CD14-positive monocyte (primary cell): ENCODE results near the gene RNF130. TPM values are rescaled to one million over a fixed set of nuclear protein-coding genes. Genes with fewer than 3 reads are reported as not detected.
A peak's percentile ranks its signal among the peaks of the same experiment; 100 is the strongest.
"Not testable (repeated sequence)": the region's sequence is repeated elsewhere in the genome, so short reads cannot be mapped to it uniquely, and the experiment has no call there.

ENCODE experiments used
- DNase-seq, 3 donors: peaks; one replicate each; pipeline ENCODE4 v3.0.0-alpha.2; 2011 to 2022
- H2AFZ ChIP-seq: 2 replicates; pipeline ENCODE4 v1.6.0; 2012; ENCODE audit warnings: mild to moderate bottlenecking, low read depth, low read length, inconsistent platforms; ENCODE audit not compliant: insufficient read depth, poor library complexity, severe bottlenecking
- H3K27ac ChIP-seq, 2 donors: 1 replicate in 1 of 2; 2 replicates in 1 of 2; pipeline ENCODE4 v1.5.1; 2012 to 2013; ENCODE audit warnings: low read length in 2 of 2, control low read depth in 1 of 2, inconsistent platforms in 1 of 2, low read depth in 1 of 2, mild to moderate bottlenecking in 1 of 2
- H3K27me3 ChIP-seq, 2 donors: one replicate each; pipeline versions ENCODE4 v1.6.0 to v1.6.1; 2011 to 2013; ENCODE audit warnings: low read length in 2 of 2; ENCODE audit not compliant: control insufficient read depth in 2 of 2, insufficient read depth in 2 of 2
- H3K36me3 ChIP-seq, 2 donors: replicated peaks in 1 of 2; 1 replicate in 1 of 2; 2 replicates in 1 of 2; pipeline versions ENCODE4 v1.5.1 to v1.6.1; 2012 to 2013; ENCODE audit warnings: low read length in 2 of 2, control low read depth in 1 of 2, inconsistent platforms in 1 of 2, mild to moderate bottlenecking in 1 of 2; ENCODE audit not compliant: insufficient read depth in 2 of 2, control insufficient read depth in 1 of 2
- H3K4me1 ChIP-seq, 2 donors: 1 replicate in 1 of 2; 2 replicates in 1 of 2; pipeline versions ENCODE4 v1.5.1 to v1.6.1; 2012 to 2013; ENCODE audit warnings: low read length in 2 of 2, control low read depth in 1 of 2, inconsistent platforms in 1 of 2, mild to moderate bottlenecking in 1 of 2, moderate library complexity in 1 of 2; ENCODE audit not compliant: insufficient read depth in 2 of 2, control insufficient read depth in 1 of 2
- H3K4me2 ChIP-seq: replicated peaks from 2 replicates; pipeline ENCODE3; 2012; ENCODE audit warnings: low read length, moderate library complexity, mild to moderate bottlenecking; ENCODE audit not compliant: poor library complexity, severe bottlenecking; ENCODE audit errors: extremely low read depth
- H3K4me3 ChIP-seq, 3 experiments: fragments of 200-600 bp in 1 of 3; sonication (generic) in 1 of 3; replicated peaks in 1 of 3; 1 replicate in 2 of 3; 2 replicates in 1 of 3; pipeline ENCODE4 v1.5.1; 2011 to 2013; ENCODE audit warnings: low read length in 3 of 3, mild to moderate bottlenecking in 3 of 3, control low read depth in 2 of 3, low read depth in 2 of 3, inconsistent platforms in 1 of 3, moderate library complexity in 1 of 3
- H3K79me2 ChIP-seq: 2 replicates; pipeline ENCODE4 v1.6.0; 2012; ENCODE audit warnings: mild to moderate bottlenecking, control low read depth, inconsistent platforms, low read length, moderate library complexity; ENCODE audit not compliant: insufficient read depth
- H3K9ac ChIP-seq: 2 replicates; pipeline ENCODE4 v1.6.0; 2017; ENCODE audit warnings: low read length, mild to moderate bottlenecking; ENCODE audit not compliant: insufficient read depth, poor library complexity, severe bottlenecking
- H3K9me3 ChIP-seq, 2 donors: replicated peaks in 1 of 2; 1 replicate in 1 of 2; 2 replicates in 1 of 2; pipeline versions ENCODE4 v1.5.1 to v1.6.1; 2012 to 2013; ENCODE audit warnings: low read length in 2 of 2, control low read depth in 1 of 2; ENCODE audit not compliant: control insufficient read depth in 1 of 2, insufficient read depth in 1 of 2
- H4K20me1 ChIP-seq: 2 replicates; pipeline ENCODE4 v1.6.0; 2012; ENCODE audit warnings: mild to moderate bottlenecking, low read length, control low read depth, moderate library complexity; ENCODE audit not compliant: insufficient read depth
- H3K27ac Mint-ChIP-seq, 7 donors: one replicate each; pipeline ENCODE4 v1.8.0; 2020; ENCODE audit warnings: mild to moderate bottlenecking in 7 of 7, mixed read lengths in 7 of 7, moderate library complexity in 6 of 7, inconsistent platforms in 2 of 7
- H3K27me3 Mint-ChIP-seq, 3 donors: one replicate each; pipeline ENCODE4 v1.8.0; 2021 to 2022; ENCODE audit warnings: low read depth in 3 of 3, mild to moderate bottlenecking in 3 of 3, mixed read lengths in 3 of 3, moderate library complexity in 3 of 3, inconsistent platforms in 1 of 3
- H3K36me3 Mint-ChIP-seq, 2 donors: one replicate each; pipeline ENCODE4 v1.8.0; 2020; ENCODE audit warnings: mixed read lengths in 2 of 2, inconsistent platforms in 1 of 2, mild to moderate bottlenecking in 1 of 2
- H3K4me1 Mint-ChIP-seq: one replicate; pipeline ENCODE4 v1.8.0; 2020; ENCODE audit warnings: mild to moderate bottlenecking, mixed read lengths
- H3K4me3 Mint-ChIP-seq, 2 donors: one replicate each; pipeline ENCODE4 v1.8.0; 2020; ENCODE audit warnings: mild to moderate bottlenecking in 2 of 2, mixed read lengths in 2 of 2, moderate library complexity in 1 of 2
- H3K9me3 Mint-ChIP-seq, 7 donors: one replicate each; pipeline ENCODE4 v1.8.0; 2020 to 2022; ENCODE audit warnings: mixed read lengths in 7 of 7, mild to moderate bottlenecking in 6 of 7, moderate library complexity in 6 of 7, inconsistent platforms in 2 of 7
- WGBS: methylation state at CpG from one replicate; pipeline ENCODE4 v1.1.5; 2013; ENCODE audit warnings: missing lambda C conversion rate; ENCODE audit not compliant: insufficient coverage; 5-methylcytosine and 5-hydroxymethylcytosine counted together
- intact Hi-C, 2 donors: fragments of 100-400 bp; cut with micrococcal nuclease; formaldehyde crosslinking; loops; one replicate each; pipeline versions ENCODE4 v1.15.0 to v1.15.1; 2023
- polyA plus RNA-seq, 3 donors: library from polyadenylated mRNA; depleted of rRNA in 1 of 3; unstranded in 2 of 3; stranded (reverse) in 1 of 3; fragments of 300-500 nt in 2 of 3; fragments of >200 nt in 1 of 3; fragmentation: Illumina TruSeq in 2 of 3; gene quantifications; 1 replicate in 2 of 3; 2 replicates in 1 of 3; pipeline ENCODE4 v1.2.3, GENCODE V29; 2012 to 2021
- TF ChIP-seq, protein P1 (sequence below): fragments of 200-600 bp; IDR thresholded peaks from one replicate; pipeline ENCODE4 v1.8.0; 2022; ENCODE audit warnings: antibody characterized with exemption, mild to moderate bottlenecking

The RNF130 gene
- polyA plus RNA-seq, 3 donors, result 294 to 439 (median 376) TPM

DNA sequence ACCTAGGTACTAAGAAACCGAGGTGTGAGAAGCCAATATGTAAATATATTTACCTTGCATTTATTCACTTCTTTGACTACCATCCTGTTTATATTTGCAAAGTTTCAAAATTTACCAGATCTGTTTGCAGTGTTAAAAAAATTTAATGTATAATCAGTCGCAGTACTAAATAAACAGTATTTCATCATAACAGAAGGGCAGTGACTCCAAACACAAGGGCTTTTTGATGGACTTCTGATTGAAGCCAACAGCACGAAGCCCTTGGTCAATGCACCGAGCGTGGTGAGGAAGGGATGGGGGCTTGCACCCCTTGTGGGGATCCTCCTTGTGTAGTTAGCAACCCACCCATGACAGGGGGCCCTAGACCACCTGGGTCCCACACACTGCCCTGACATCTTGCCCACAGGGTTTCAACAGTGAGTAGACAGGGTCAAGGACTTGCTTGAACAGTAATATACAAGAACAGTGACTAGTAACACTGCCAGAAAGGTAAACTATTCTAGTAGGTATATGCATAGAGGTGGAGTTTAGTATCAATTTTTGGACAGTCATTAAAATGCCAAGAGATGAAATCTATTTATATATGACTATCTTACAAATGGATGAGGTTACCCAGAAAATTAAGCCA is 111.2 kb downstream of the RNF130 start:
- H4K20me1 ChIP-seq, result peaks cover 92% of the 10 kb centered on the region
- no peak overlapping the region for H3K4me3 Mint-ChIP-seq
- H3K9me3 ChIP-seq, result no peaks in the 10 kb centered on the region
- peaks cover 15% of the 10 kb centered on the region for H3K4me1 Mint-ChIP-seq
- intact Hi-C loops, result no loop called here
- 89% methylated on average over 3 of the region's 5 CpGs for WGBS
- H3K36me3 ChIP-seq, result peaks cover 70 to 94% of the 10 kb centered on the region in 2 donors
- H3K4me1 ChIP-seq, result peaks cover 13 to 17% of the 10 kb centered on the region in 2 donors
- H3K36me3 Mint-ChIP-seq, result peaks cover 74 to 91% of the 10 kb centered on the region in 2 donors
- H3K4me2 ChIP-seq, result no peak overlapping the region
- DNase-seq, result no peak
- TF ChIP-seq, protein P1, sequence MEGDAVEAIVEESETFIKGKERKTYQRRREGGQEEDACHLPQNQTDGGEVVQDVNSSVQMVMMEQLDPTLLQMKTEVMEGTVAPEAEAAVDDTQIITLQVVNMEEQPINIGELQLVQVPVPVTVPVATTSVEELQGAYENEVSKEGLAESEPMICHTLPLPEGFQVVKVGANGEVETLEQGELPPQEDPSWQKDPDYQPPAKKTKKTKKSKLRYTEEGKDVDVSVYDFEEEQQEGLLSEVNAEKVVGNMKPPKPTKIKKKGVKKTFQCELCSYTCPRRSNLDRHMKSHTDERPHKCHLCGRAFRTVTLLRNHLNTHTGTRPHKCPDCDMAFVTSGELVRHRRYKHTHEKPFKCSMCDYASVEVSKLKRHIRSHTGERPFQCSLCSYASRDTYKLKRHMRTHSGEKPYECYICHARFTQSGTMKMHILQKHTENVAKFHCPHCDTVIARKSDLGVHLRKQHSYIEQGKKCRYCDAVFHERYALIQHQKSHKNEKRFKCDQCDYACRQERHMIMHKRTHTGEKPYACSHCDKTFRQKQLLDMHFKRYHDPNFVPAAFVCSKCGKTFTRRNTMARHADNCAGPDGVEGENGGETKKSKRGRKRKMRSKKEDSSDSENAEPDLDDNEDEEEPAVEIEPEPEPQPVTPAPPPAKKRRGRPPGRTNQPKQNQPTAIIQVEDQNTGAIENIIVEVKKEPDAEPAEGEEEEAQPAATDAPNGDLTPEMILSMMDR, result no peak
- H2AFZ ChIP-seq, result no peak overlapping the region
- no peak overlapping the region for H3K9ac ChIP-seq
- peak overlapping the region in 6 of 7 donors; percentile 41 to 80 (median 65) for H3K27ac Mint-ChIP-seq
- peaks cover 40% of the 10 kb centered on the region for H3K79me2 ChIP-seq
- H3K4me3 ChIP-seq, result no peak overlapping the region
- H3K27ac ChIP-seq, result peak overlapping the region; percentile 57 to 70
- no peaks in the 10 kb centered on the region for H3K9me3 Mint-ChIP-seq
- no peaks in the 10 kb centered on the region for H3K27me3 Mint-ChIP-seq
- no peaks in the 10 kb centered on the region for H3K27me3 ChIP-seq

- Mint-ChIP-seq H3K4me3 (no peak overlapping the region), H3K9me3 (no peaks in the 10 kb centered on the region), H3K27me3 (no peaks in the 10 kb centered on the region), H3K27ac (peak overlapping the region in 5 of 7 donors; percentile 13 to 77 (median 39)), H3K4me1 (peaks cover 15% of the 10 kb centered on the region), H3K36me3 (peaks cover 73 to 92% of the 10 kb centered on the region in 2 donors)
- peaks cover 70 to 94% of the 10 kb centered on the region in 2 donors for H3K36me3 ChIP-seq
- intact Hi-C loops, result loop anchor here in 1 of 2 donors (5.0 kb wide), 1 partner anchor 47 kb away; no protein-coding TSS in a partner anchor
- TF ChIP-seq, protein P1, result no peak
- peak; percentile 55 to 74 (median 72) for DNase-seq
- no peaks in the 10 kb centered on the region for H3K9me3 ChIP-seq
- H3K79me2 ChIP-seq, result peaks cover 40% of the 10 kb centered on the region
- no peaks in the 10 kb centered on the region for H3K27me3 ChIP-seq
- 0% methylated on average over 1 of the region's 6 CpGs for WGBS
- H2AFZ ChIP-seq, result no peak overlapping the region
- H3K27ac ChIP-seq, result peak overlapping the region; percentile 22 to 70
- H3K4me3 ChIP-seq, result no peak overlapping the region
- H3K4me1 ChIP-seq, result peaks cover 13 to 17% of the 10 kb centered on the region in 2 donors
- H3K4me2 ChIP-seq, result no peak overlapping the region
- H4K20me1 ChIP-seq, result peaks cover 90% of the 10 kb centered on the region
- no peak overlapping the region for H3K9ac ChIP-seq
Observed at GRCh38 chr5:179959641-179960040, 111.9 kb downstream of the RNF130 start.

DNA sequence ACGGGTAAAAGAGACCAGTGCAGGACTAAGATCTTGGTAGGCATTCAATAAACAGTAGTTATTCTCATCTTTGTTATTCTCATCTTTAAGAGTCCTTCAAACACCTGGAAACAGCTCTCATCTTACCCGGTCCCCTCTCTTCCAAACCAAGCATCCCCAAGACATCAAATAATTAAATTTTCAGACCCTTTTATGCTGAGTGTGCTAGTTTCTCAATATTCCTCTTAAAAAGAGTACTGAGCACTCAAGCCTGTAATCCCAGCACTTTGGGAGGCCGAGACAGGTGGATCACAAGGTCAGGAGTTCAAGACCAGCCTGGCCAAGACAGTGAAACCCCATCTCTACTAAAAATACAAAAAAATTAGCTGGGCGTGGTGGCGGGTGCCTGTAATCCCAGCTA is 112.4 kb downstream of the RNF130 start:
- Mint-ChIP-seq H3K36me3 (peaks cover 72 to 92% of the 10 kb centered on the region in 2 donors), H3K4me1 (peaks cover 15% of the 10 kb centered on the region), H3K27ac (peak overlapping the region in 5 of 7 donors; percentile 13 to 77 (median 39))
- not testable (repeated sequence) for H3K27me3 Mint-ChIP-seq, H3K9me3 Mint-ChIP-seq, H3K4me2 ChIP-seq, DNase-seq, H3K27me3 ChIP-seq, H2AFZ ChIP-seq, H3K9ac ChIP-seq, H3K4me3 Mint-ChIP-seq, H3K4me3 ChIP-seq, H3K9me3 ChIP-seq
- Histone ChIP-seq H3K36me3 (peaks cover 70 to 94% of the 10 kb centered on the region in 2 donors), H4K20me1 (peaks cover 88% of the 10 kb centered on the region), H3K27ac (peak overlapping the region; percentile 22 to 39), H3K79me2 (peaks cover 40% of the 10 kb centered on the region), H3K4me1 (peaks cover 13 to 17% of the 10 kb centered on the region in 2 donors)
- WGBS, result no CpG with 5 or more reads among the region's 5 CpGs
- intact Hi-C loops, result loop anchor here in 1 of 2 donors (5.0 kb wide), 1 partner anchor 47 kb away; no protein-coding TSS in a partner anchor
